HUES64 (cell line): ENCODE measurements around the gene CACNG4. TPM values are rescaled to one million over a fixed set of nuclear protein-coding genes. Genes with fewer than 3 reads are reported as not detected.

Source experiments
- H3K27ac ChIP-seq: 2 replicates; pipeline ENCODE4 v1.7.0; 2013; ENCODE audit warnings: low read depth, low read length, inconsistent platforms
- H3K27me3 ChIP-seq: 2 replicates; pipeline ENCODE4 v1.6.1; 2013; ENCODE audit warnings: mild to moderate bottlenecking, low read length; ENCODE audit not compliant: insufficient read depth
- H3K36me3 ChIP-seq: 2 replicates; pipeline ENCODE4 v1.6.1; 2013; ENCODE audit warnings: mild to moderate bottlenecking, low read length; ENCODE audit not compliant: insufficient read depth
- H3K4me1 ChIP-seq: 2 replicates; pipeline ENCODE4 v1.6.1; 2013; ENCODE audit warnings: mild to moderate bottlenecking, low read length, moderate library complexity; ENCODE audit not compliant: insufficient read depth
- H3K4me3 ChIP-seq: 2 replicates; pipeline ENCODE4 v1.5.1; 2013; ENCODE audit warnings: mild to moderate bottlenecking, low read length, moderate library complexity
- H3K9ac ChIP-seq: 2 replicates; pipeline ENCODE4 v1.6.1; 2013; ENCODE audit warnings: mild to moderate bottlenecking, low read depth, low read length
- H3K9me3 ChIP-seq: 2 replicates; pipeline ENCODE4 v1.6.1; 2013; ENCODE audit warnings: low read depth, low read length; ENCODE audit not compliant: insufficient read depth
- WGBS: fragments of 150-250, 120-280 bp; methylation state at CpG from one replicate; pipeline ENCODE4 v1.1.7; 2013; ENCODE audit warnings: missing lambda C conversion rate; 5-methylcytosine and 5-hydroxymethylcytosine counted together
- polyA plus RNA-seq, 2 experiments: library from polyadenylated mRNA; stranded (reverse); fragments of 50-300 nt; gene quantifications; one replicate each; pipeline ENCODE4 v1.2.3, GENCODE V29; 2013

Gene CACNG4
- 4.1 TPM for polyA plus RNA-seq (2013, experiment 1 of 2)
- 5.6 TPM for polyA plus RNA-seq (2013, experiment 2 of 2)

- no peak within 1 kb of the TSS for H3K27ac ChIP-seq
- WGBS, result 3% methylated on average over 60 of the region's 71 CpGs
- peak within 1 kb of the TSS; percentile 74 for H3K4me3 ChIP-seq
- H3K27me3 ChIP-seq, result peaks cover 61% of the 10 kb centered on the region
- H3K36me3 ChIP-seq, result no peaks in the 10 kb centered on the region
- H3K9me3 ChIP-seq, result no peaks in the 10 kb centered on the region
- peaks cover 9% of the 10 kb centered on the region; the same call in 1 of the 2 replicates for H3K4me1 ChIP-seq
- H3K9ac ChIP-seq, result peak within 1 kb of the TSS; percentile 64
These were observed at the start of gene CACNG4 for GRCh38 chr17:66963909-66964771. CACNG4 (plus strand) TSS chr17:66964707; CDS start chr17:66964912, 205 bp downstream.

GRCh38 chr17:66915204-66915611, 49.3 kb upstream of the CACNG4 start:
- Histone ChIP-seq H3K27me3 (no peaks in the 10 kb centered on the region), H3K4me1 (no peaks in the 10 kb centered on the region), H3K27ac (no peak overlapping the region), H3K4me3 (no peak overlapping the region), H3K36me3 (no peaks in the 10 kb centered on the region), H3K9ac (no peak overlapping the region), H3K9me3 (no peaks in the 10 kb centered on the region)
- 85% methylated on average over 7 of the region's 7 CpGs for WGBS

GRCh38 chr17:66915792-66916191, 48.7 kb upstream of the CACNG4 start:
- Histone ChIP-seq H3K9me3 (no peaks in the 10 kb centered on the region), H3K27me3 (no peaks in the 10 kb centered on the region), H3K36me3 (no peaks in the 10 kb centered on the region), H3K27ac (no peak overlapping the region), H3K4me3 (no peak overlapping the region), H3K9ac (no peak overlapping the region), H3K4me1 (no peaks in the 10 kb centered on the region)
- 91% methylated on average over 11 of the region's 11 CpGs for WGBS

GRCh38 chr17:66916946-66917345, 47.6 kb upstream of the CACNG4 start:
- Histone ChIP-seq H3K4me1 (no peaks in the 10 kb centered on the region), H3K27me3 (no peaks in the 10 kb centered on the region), H3K9ac (no peak overlapping the region), H3K36me3 (no peaks in the 10 kb centered on the region), H3K4me3 (no peak overlapping the region), H3K9me3 (no peaks in the 10 kb centered on the region), H3K27ac (no peak overlapping the region)
- WGBS, result no CpG with 5 or more reads among the region's 1 CpG

GRCh38 chr17:66918896-66919295, 45.6 kb upstream of the CACNG4 start:
- Histone ChIP-seq H3K9me3 (no peaks in the 10 kb centered on the region), H3K4me3 (no peak overlapping the region), H3K27me3 (no peaks in the 10 kb centered on the region), H3K27ac (no peak overlapping the region), H3K4me1 (peaks cover under 1% of the 10 kb centered on the region; the same call in 1 of the 2 replicates), H3K9ac (no peak overlapping the region), H3K36me3 (no peaks in the 10 kb centered on the region)
- WGBS, result 86% methylated on average over 12 of the region's 12 CpGs

- 90% methylated on average over 9 of the region's 9 CpGs for WGBS
These were observed 44.1 kb upstream of the CACNG4 start for GRCh38 chr17:66920435-66920834.

GRCh38 chr17:66920950-66921349, 43.6 kb upstream of the CACNG4 start:
- H3K36me3 ChIP-seq, result no peaks in the 10 kb centered on the region
- no peak overlapping the region for H3K4me3 ChIP-seq
- no peak overlapping the region for H3K9ac ChIP-seq
- no peak overlapping the region for H3K27ac ChIP-seq
- no peaks in the 10 kb centered on the region for H3K27me3 ChIP-seq
- 93% methylated on average over 4 of the region's 4 CpGs for WGBS
- peaks cover 10% of the 10 kb centered on the region; the same call in 1 of the 2 replicates for H3K4me1 ChIP-seq
- no peaks in the 10 kb centered on the region for H3K9me3 ChIP-seq

More at GRCh38 chr17:66920435-66920834, 44.1 kb upstream of the CACNG4 start:
- Histone ChIP-seq H3K36me3 (no peaks in the 10 kb centered on the region), H3K9ac (no peak overlapping the region), H3K27ac (no peak overlapping the region), H3K9me3 (no peaks in the 10 kb centered on the region), H3K4me1 (peaks cover 7% of the 10 kb centered on the region; the same call in 1 of the 2 replicates), H3K27me3 (no peaks in the 10 kb centered on the region), H3K4me3 (no peak overlapping the region)

- no peaks in the 10 kb centered on the region for H3K9me3 ChIP-seq
- no peak overlapping the region for H3K27ac ChIP-seq
- no peak overlapping the region for H3K4me3 ChIP-seq
- H3K27me3 ChIP-seq, result no peaks in the 10 kb centered on the region
- no peaks in the 10 kb centered on the region for H3K36me3 ChIP-seq
- no peak overlapping the region for H3K9ac ChIP-seq
- H3K4me1 ChIP-seq, result peaks cover 10% of the 10 kb centered on the region; the same call in 1 of the 2 replicates
- 54% methylated on average over 1 of the region's 1 CpG for WGBS
These were observed 40.6 kb upstream of the CACNG4 start for GRCh38 chr17:66923886-66924285.

- Histone ChIP-seq H3K4me3 (no peak overlapping the region), H3K27me3 (no peaks in the 10 kb centered on the region)
- 93% methylated on average over 8 of the region's 8 CpGs for WGBS
These were observed 38.6 kb upstream of the CACNG4 start for GRCh38 chr17:66925811-66926500.

GRCh38 chr17:66928949-66929348, 35.6 kb upstream of the CACNG4 start:
- Histone ChIP-seq H3K27me3 (no peaks in the 10 kb centered on the region), H3K36me3 (no peaks in the 10 kb centered on the region), H3K4me1 (peaks cover 9% of the 10 kb centered on the region; the same call in 1 of the 2 replicates), H3K27ac (no peak overlapping the region), H3K4me3 (no peak overlapping the region), H3K9ac (no peak overlapping the region), H3K9me3 (no peaks in the 10 kb centered on the region)
- WGBS, result 92% methylated on average over 5 of the region's 5 CpGs

More at GRCh38 chr17:66925811-66926500, 38.6 kb upstream of the CACNG4 start:
- Histone ChIP-seq H3K9me3 (no peaks in the 10 kb centered on the region), H3K4me1 (peaks cover 10% of the 10 kb centered on the region; the same call in 1 of the 2 replicates), H3K36me3 (no peaks in the 10 kb centered on the region), H3K9ac (no peak overlapping the region), H3K27ac (no peak overlapping the region)

GRCh38 chr17:66929591-66929990, 34.9 kb upstream of the CACNG4 start:
- no peak overlapping the region for H3K4me3 ChIP-seq
- no peak overlapping the region for H3K9ac ChIP-seq
- H3K9me3 ChIP-seq, result no peaks in the 10 kb centered on the region
- H3K36me3 ChIP-seq, result no peaks in the 10 kb centered on the region
- no peaks in the 10 kb centered on the region for H3K27me3 ChIP-seq
- H3K27ac ChIP-seq, result no peak overlapping the region
- H3K4me1 ChIP-seq, result peaks cover 3% of the 10 kb centered on the region; the same call in 1 of the 2 replicates
- WGBS, result 50% methylated on average over 1 of the region's 1 CpG
